A549 (cell line): Measurements from ENCODE around the gene MRPL53. TPM values are rescaled to one million over a fixed set of nuclear protein-coding genes. Genes with fewer than 3 reads are reported as not detected.

Experiments
- ATAC-seq, 2 experiments: fragments of 200-7000 bp in 1 of 2; fragments of >200 bp in 1 of 2; cut with Nextera tagmentation in 1 of 2; cut with Tn5 transposase in 1 of 2; 3 replicates each; pipeline versions ENCODE4 v1.8.0 to v1.9.1; 2018 to 2020; ENCODE audit warnings: mild to moderate bottlenecking in 1 of 2, moderate library complexity in 1 of 2
- CTCF ChIA-PET: fragments of 300-600 bp; sonication (Branson Sonifier 250); formaldehyde crosslinking; extraction: SDS; loops from one replicate; lab custom pipeline; 2021; ENCODE audit warnings: antibody characterized with exemption, inconsistent platforms; lab: Yijun Ruan, JAX
- POLR2A ChIA-PET: fragments of 350-600 bp; formaldehyde crosslinking; extraction: SDS; loops from one replicate; lab custom pipeline; 2021; ENCODE audit warnings: antibody characterized with exemption, inconsistent platforms; lab: Yijun Ruan, JAX
- DNase-seq, 2 experiments: peaks; one replicate each; pipeline versions ENCODE4 v3.0.0 to v3.0.0-alpha.2; 2011 to 2016; ENCODE audit warnings: low read depth in 1 of 2, low spot score in 1 of 2
- FAIRE-seq: peaks from 2 replicates; lab custom pipeline; 2011; peaks lifted over from hg19 to GRCh38; lab: Jason Lieb, UNC
- H3K27ac ChIP-seq, 2 experiments: fragments of >200 bp; sonication (Bioruptor Twin); formaldehyde crosslinking; 3 replicates each; pipeline ENCODE4 v1.5.1; 2016 to 2017
- H3K4me1 ChIP-seq: fragments of >200 bp; sonication (Bioruptor Twin); formaldehyde crosslinking; 3 replicates; pipeline ENCODE4 v1.6.1; 2016
- H3K4me2 ChIP-seq: fragments of >200 bp; sonication (Bioruptor Twin); formaldehyde crosslinking; 3 replicates; pipeline ENCODE4 v1.6.1; 2016
- H3K4me3 ChIP-seq: fragments of >200 bp; sonication (Bioruptor Twin); formaldehyde crosslinking; 3 replicates; pipeline ENCODE4 v1.5.1; 2016
- H3K9me3 ChIP-seq: fragments of >200 bp; sonication (Bioruptor Twin); formaldehyde crosslinking; 3 replicates; pipeline ENCODE4 v1.6.1; 2016
- BHLHE40 ChIP-seq: IDR thresholded peaks from 2 replicates; pipeline ENCODE4 v1.6.1; 2012; ENCODE audit warnings: low read depth, low read length, inconsistent platforms
- CBX2 ChIP-seq: fragments of 200-600 bp; sonication (generic); IDR thresholded peaks from 2 replicates; pipeline ENCODE4 v1.6.1; 2016; ENCODE audit warnings: low read depth, mild to moderate bottlenecking, borderline replicate concordance
- CBX8 ChIP-seq: fragments of 200-600 bp; sonication (generic); IDR thresholded peaks from 2 replicates; pipeline ENCODE4 v1.6.1; 2016
- CHD2 ChIP-seq: fragments of 150-350 bp; IDR thresholded peaks from 2 replicates; pipeline ENCODE4 v1.6.1; 2014; ENCODE audit warnings: low read length; ENCODE audit not compliant: partially characterized antibody
- EHF ChIP-seq: fragments of 250-450 bp; sonication (Bioruptor Pico); IDR thresholded peaks from 2 replicates; pipeline ENCODE4 v1.5.0; 2020; ENCODE audit warnings: mild to moderate bottlenecking
- EHMT2 ChIP-seq: fragments of 200-600 bp; sonication (generic); IDR thresholded peaks from 2 replicates; pipeline ENCODE4 v1.6.1; 2016; ENCODE audit warnings: antibody characterized with exemption, low read depth, mild to moderate bottlenecking, moderate library complexity
- EP300 ChIP-seq, 2 experiments: fragments of >200 bp; sonication (Bioruptor Twin); formaldehyde crosslinking; IDR thresholded peaks; 2 replicates in 1 of 2; 3 replicates in 1 of 2; pipeline ENCODE4 v1.6.1; 2016 to 2017
- FOSL2 ChIP-seq, 2 experiments: fragments of 450-650 bp in 1 of 2; fragments of >200 bp in 1 of 2; sonication (Bioruptor Twin) in 1 of 2; formaldehyde crosslinking; IDR thresholded peaks; 2 replicates each; pipeline versions ENCODE4 v1.5.0 to v1.6.1; 2016 to 2020; ENCODE audit warnings: mild to moderate bottlenecking in 1 of 2, moderate library complexity in 1 of 2
- FOXS1 ChIP-seq: fragments of 250-450 bp; sonication (Bioruptor Pico); IDR thresholded peaks from 2 replicates; pipeline ENCODE4 v1.5.0; 2020; ENCODE audit warnings: mild to moderate bottlenecking, moderate library complexity
- HDAC2 ChIP-seq: fragments of 200-600 bp; sonication (generic); IDR thresholded peaks from 2 replicates; pipeline ENCODE4 v1.6.1; 2016
- HEYL ChIP-seq: fragments of 250-450 bp; sonication (Bioruptor Pico); IDR thresholded peaks from 2 replicates; pipeline ENCODE4 v1.8.0; 2021; ENCODE audit warnings: mild to moderate bottlenecking, moderate library complexity
- HOXA7 ChIP-seq: fragments of 250-450 bp; sonication (Bioruptor Pico); IDR thresholded peaks from 2 replicates; pipeline ENCODE4 v1.5.0; 2020; ENCODE audit warnings: mild to moderate bottlenecking, moderate library complexity
- JUN ChIP-seq, 2 experiments: fragments of >200 bp; sonication (Bioruptor Twin); formaldehyde crosslinking; IDR thresholded peaks; 2 replicates in 1 of 2; 3 replicates in 1 of 2; pipeline ENCODE4 v1.6.1; 2016 to 2017
- KDM1A ChIP-seq: fragments of 200-600 bp; sonication (generic); IDR thresholded peaks from 2 replicates; pipeline ENCODE4 v1.6.1; 2016; ENCODE audit warnings: low read depth, mild to moderate bottlenecking
- KDM5A ChIP-seq: fragments of 200-600 bp; sonication (generic); IDR thresholded peaks from 2 replicates; pipeline ENCODE4 v1.6.1; 2016; ENCODE audit warnings: antibody characterized with exemption, mild to moderate bottlenecking
- MAZ ChIP-seq: fragments of 150-350 bp; IDR thresholded peaks from 2 replicates; pipeline ENCODE4 v1.6.1; 2014; ENCODE audit warnings: antibody characterized with exemption, low read depth, low read length, borderline replicate concordance
- NPAS2 ChIP-seq: fragments of 250-450 bp; sonication (Bioruptor Pico); IDR thresholded peaks from 2 replicates; pipeline ENCODE4 v1.8.0; 2022; ENCODE audit warnings: mild to moderate bottlenecking, moderate library complexity, borderline replicate concordance
- NR3C1 ChIP-seq: fragments of >200 bp; sonication (Bioruptor Twin); formaldehyde crosslinking; IDR thresholded peaks from 3 replicates; pipeline ENCODE4 v1.6.1; 2017
- RAD21 ChIP-seq, 2 experiments: fragments of >200 bp in 1 of 2; sonication (Bioruptor Twin) in 1 of 2; formaldehyde crosslinking in 1 of 2; IDR thresholded peaks in 1 of 2; conservative IDR thresholded peaks in 1 of 2; 2 replicates in 1 of 2; 3 replicates in 1 of 2; pipeline ENCODE4 v1.6.1; 2012 to 2018; ENCODE audit warnings: inconsistent platforms in 1 of 2
- RARB ChIP-seq: fragments of 250-450 bp; sonication (Bioruptor Pico); IDR thresholded peaks from 2 replicates; pipeline ENCODE4 v1.8.0; 2021; ENCODE audit warnings: mild to moderate bottlenecking, moderate library complexity
- RCOR1 ChIP-seq: fragments of 150-350 bp; IDR thresholded peaks from 2 replicates; pipeline ENCODE4 v1.6.1; 2014; ENCODE audit warnings: antibody characterized with exemption, low read length, low read depth
- RNF2 ChIP-seq: fragments of 200-600 bp; sonication (generic); IDR thresholded peaks from 2 replicates; pipeline ENCODE4 v1.6.1; 2016; ENCODE audit warnings: low read depth, mild to moderate bottlenecking, antibody characterized with exemption, moderate library complexity, borderline replicate concordance
- SMC3 ChIP-seq: fragments of >200 bp; sonication (Bioruptor Twin); formaldehyde crosslinking; IDR thresholded peaks from 3 replicates; pipeline ENCODE4 v1.6.1; 2018; ENCODE audit warnings: inconsistent platforms
- TFCP2L1 ChIP-seq: fragments of 250-450 bp; sonication (Bioruptor Pico); IDR thresholded peaks from 2 replicates; pipeline ENCODE4 v1.5.0; 2021; ENCODE audit warnings: mild to moderate bottlenecking
- TP53 ChIP-seq: fragments of 250-450 bp; sonication (Bioruptor Pico); IDR thresholded peaks from 2 replicates; pipeline ENCODE4 v1.5.0; 2021; ENCODE audit warnings: mild to moderate bottlenecking, moderate library complexity
- ZSCAN20 ChIP-seq: fragments of 250-450 bp; sonication (Bioruptor Pico); IDR thresholded peaks from 2 replicates; pipeline ENCODE4 v1.8.0; 2022; ENCODE audit warnings: mild to moderate bottlenecking, moderate library complexity
- WGBS: methylation state at CpG from one replicate; pipeline ENCODE4 v1.1.6; 2017; ENCODE audit errors: missing lambda C conversion rate; 5-methylcytosine and 5-hydroxymethylcytosine counted together
- polyA plus RNA-seq, 4 experiments: library from polyadenylated mRNA; depleted of rRNA in 3 of 4; stranded (reverse); fragments of >200 nt; fragmentation: RNase III in 1 of 4; extraction: RNeasy Plus Mini Kit Qiagen cat#74134 plus additional on column Dnase treatment in 1 of 4; gene quantifications; 2 replicates in 3 of 4; 3 replicates in 1 of 4; pipeline ENCODE4 v1.2.3, GENCODE V29; 2011 to 2017
- TF ChIP-seq, protein P1 (sequence below): fragments of >200 bp; sonication (Bioruptor Twin); formaldehyde crosslinking; IDR thresholded peaks from 3 replicates; pipeline ENCODE4 v1.5.1; 2016
- TF ChIP-seq, protein P2 (sequence below): fragments of 150-350 bp; IDR thresholded peaks from 2 replicates; pipeline ENCODE4 v1.6.1; 2014; ENCODE audit warnings: low read depth, mild to moderate bottlenecking, low read length
- TF ChIP-seq, protein P3 (sequence below): fragments of >200 bp; sonication (Bioruptor Twin); formaldehyde crosslinking; IDR thresholded peaks from 3 replicates; pipeline ENCODE4 v1.6.1; 2016
- TF ChIP-seq, protein P4 (sequence below): fragments of >200 bp; sonication (Bioruptor Twin); formaldehyde crosslinking; IDR thresholded peaks from 2 replicates; pipeline ENCODE4 v1.6.1; 2016
- TF ChIP-seq, protein P5 (sequence below): fragments of 450-650 bp; IDR thresholded peaks from 2 replicates; pipeline ENCODE4 v1.6.1; 2014; ENCODE audit warnings: antibody characterized with exemption
- TF ChIP-seq, protein P6 (sequence below): IDR thresholded peaks from 2 replicates; pipeline ENCODE4 v1.6.1; 2012
- TF ChIP-seq, protein P7 (sequence below): IDR thresholded peaks from 2 replicates; pipeline ENCODE4 v1.6.1; 2012; ENCODE audit warnings: low read depth, borderline replicate concordance

MRPL53 gene
- polyA plus RNA-seq, 2 of the 4 experiments (the other 2 are of a cell fraction), result 68.8 to 229 TPM

DNA sequence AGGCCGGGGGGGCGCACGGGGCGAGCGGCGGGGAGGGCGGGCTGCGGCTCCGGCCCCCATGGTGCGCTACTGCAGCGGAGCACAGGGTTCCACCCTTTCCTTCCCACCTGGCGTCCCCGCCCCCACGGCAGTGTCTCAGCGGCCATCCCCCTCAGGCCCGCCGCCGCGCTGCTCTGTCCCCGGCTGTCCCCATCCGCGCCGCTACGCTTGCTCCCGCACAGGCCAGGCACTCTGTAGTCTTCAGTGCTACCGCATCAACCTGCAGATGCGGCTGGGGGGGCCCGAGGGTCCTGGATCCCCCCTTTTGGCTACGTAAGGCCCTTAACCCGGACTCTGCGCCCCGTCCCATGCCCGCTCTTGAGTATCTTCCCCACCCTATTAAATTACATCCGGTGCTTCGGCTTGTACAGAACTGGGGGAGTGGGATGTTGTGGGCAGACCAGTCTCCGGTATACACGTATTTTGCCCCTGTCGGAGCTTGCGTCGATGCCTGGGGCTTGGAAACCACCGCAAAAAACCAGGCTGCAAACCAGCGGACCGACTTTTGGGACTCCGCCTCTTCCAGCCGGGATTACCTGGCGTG, 14.8 kb downstream of the MRPL53 start:
- Histone ChIP-seq H3K4me1 (peaks cover 25% of the 10 kb centered on the region), H3K27ac (peak overlapping the region; percentile 87 to 92), H3K9me3 (no peaks in the 10 kb centered on the region), H3K4me3 (peak overlapping the region; percentile 70), H3K4me2 (peak overlapping the region; percentile 85)
- WGBS, result 2% methylated on average over 27 of the region's 46 CpGs
- ATAC-seq (peak; percentile 40 to 47), DNase-seq (peak; percentile 53 to 74), FAIRE-seq (no peak)
- ChIA-PET POLR2A (interaction anchor here (0.6 to 3.3 kb wide), 12 partner anchors 11 to 721 kb away, joined by 3 to 37 read pairs (median 6); partner anchors contain the start of genes AUP1, C2orf81, CCDC142 and HTRA2), CTCF (interaction anchor here (1.3 to 3.7 kb wide), 6 partner anchors 8 to 130 kb away, joined by 5 to 20 read pairs (median 7); partner anchors contain the start of genes CCDC142, MOGS and TTC31)
- TF ChIP-seq CBX2 (no peak), HDAC2 (peak; percentile 55; the same call in 1 of the 2 replicates), TFCP2L1 (CRISPR knock-in tag) (0 out of 2 replicates have a peak, but pooled peaks have one; percentile 44), KDM5A (peak; percentile 56; the same call in 1 of the 2 replicates), RCOR1 (no peak), HOXA7 (0 out of 2 replicates have a peak, but pooled peaks have one; percentile 27), NR3C1 (no peak), RAD21 (conservative IDR thresholded peaks at IDR 0.05 in 1 of 2, IDR thresholded peaks at IDR 0.05 in 1 of 2) (0 out of 5 replicates have a peak, but pooled peaks of 1 of the 2 experiments have one; percentile 16), EHMT2 (no peak), ZSCAN20 (CRISPR knock-in tag) (no peak), RNF2 (peak; percentile 33; the same call in 1 of the 2 replicates), BHLHE40 (no peak), FOXS1 (CRISPR knock-in tag) (no peak), KDM1A (peak; percentile 17; the same call in 1 of the 2 replicates), FOSL2 (IDR thresholded peaks at IDR 0.05) (no peak), FOSL2 (CRISPR knock-in tag; IDR thresholded peaks at IDR 0.05) (0 out of 2 replicates have a peak, but pooled peaks have one; percentile 5), MAZ (no peak), TP53 (CRISPR knock-in tag) (peak; percentile 85), JUN (IDR thresholded peaks at IDR 0.05) (peak; percentile 56 to 73; a peak in 3 of 5 replicates), CBX8 (no peak), SMC3 (no peak), RARB (no peak), NPAS2 (no peak), EP300 (IDR thresholded peaks at IDR 0.05) (no peak), CHD2 (no peak), EHF (CRISPR knock-in tag) (no peak), HEYL (CRISPR knock-in tag) (no peak)
- TF ChIP-seq, protein P1, sequence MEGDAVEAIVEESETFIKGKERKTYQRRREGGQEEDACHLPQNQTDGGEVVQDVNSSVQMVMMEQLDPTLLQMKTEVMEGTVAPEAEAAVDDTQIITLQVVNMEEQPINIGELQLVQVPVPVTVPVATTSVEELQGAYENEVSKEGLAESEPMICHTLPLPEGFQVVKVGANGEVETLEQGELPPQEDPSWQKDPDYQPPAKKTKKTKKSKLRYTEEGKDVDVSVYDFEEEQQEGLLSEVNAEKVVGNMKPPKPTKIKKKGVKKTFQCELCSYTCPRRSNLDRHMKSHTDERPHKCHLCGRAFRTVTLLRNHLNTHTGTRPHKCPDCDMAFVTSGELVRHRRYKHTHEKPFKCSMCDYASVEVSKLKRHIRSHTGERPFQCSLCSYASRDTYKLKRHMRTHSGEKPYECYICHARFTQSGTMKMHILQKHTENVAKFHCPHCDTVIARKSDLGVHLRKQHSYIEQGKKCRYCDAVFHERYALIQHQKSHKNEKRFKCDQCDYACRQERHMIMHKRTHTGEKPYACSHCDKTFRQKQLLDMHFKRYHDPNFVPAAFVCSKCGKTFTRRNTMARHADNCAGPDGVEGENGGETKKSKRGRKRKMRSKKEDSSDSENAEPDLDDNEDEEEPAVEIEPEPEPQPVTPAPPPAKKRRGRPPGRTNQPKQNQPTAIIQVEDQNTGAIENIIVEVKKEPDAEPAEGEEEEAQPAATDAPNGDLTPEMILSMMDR, result no peak
- TF ChIP-seq, protein P2, sequence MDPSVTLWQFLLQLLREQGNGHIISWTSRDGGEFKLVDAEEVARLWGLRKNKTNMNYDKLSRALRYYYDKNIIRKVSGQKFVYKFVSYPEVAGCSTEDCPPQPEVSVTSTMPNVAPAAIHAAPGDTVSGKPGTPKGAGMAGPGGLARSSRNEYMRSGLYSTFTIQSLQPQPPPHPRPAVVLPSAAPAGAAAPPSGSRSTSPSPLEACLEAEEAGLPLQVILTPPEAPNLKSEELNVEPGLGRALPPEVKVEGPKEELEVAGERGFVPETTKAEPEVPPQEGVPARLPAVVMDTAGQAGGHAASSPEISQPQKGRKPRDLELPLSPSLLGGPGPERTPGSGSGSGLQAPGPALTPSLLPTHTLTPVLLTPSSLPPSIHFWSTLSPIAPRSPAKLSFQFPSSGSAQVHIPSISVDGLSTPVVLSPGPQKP, result no peak
- TF ChIP-seq, protein P3, sequence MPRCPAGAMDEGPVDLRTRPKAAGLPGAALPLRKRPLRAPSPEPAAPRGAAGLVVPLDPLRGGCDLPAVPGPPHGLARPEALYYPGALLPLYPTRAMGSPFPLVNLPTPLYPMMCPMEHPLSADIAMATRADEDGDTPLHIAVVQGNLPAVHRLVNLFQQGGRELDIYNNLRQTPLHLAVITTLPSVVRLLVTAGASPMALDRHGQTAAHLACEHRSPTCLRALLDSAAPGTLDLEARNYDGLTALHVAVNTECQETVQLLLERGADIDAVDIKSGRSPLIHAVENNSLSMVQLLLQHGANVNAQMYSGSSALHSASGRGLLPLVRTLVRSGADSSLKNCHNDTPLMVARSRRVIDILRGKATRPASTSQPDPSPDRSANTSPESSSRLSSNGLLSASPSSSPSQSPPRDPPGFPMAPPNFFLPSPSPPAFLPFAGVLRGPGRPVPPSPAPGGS, result no peak; the same call in 2 of the 3 replicates
- TF ChIP-seq, protein P4, sequence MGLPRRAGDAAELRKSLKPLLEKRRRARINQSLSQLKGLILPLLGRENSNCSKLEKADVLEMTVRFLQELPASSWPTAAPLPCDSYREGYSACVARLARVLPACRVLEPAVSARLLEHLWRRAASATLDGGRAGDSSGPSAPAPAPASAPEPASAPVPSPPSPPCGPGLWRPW, result no peak
- TF ChIP-seq, protein P5, sequence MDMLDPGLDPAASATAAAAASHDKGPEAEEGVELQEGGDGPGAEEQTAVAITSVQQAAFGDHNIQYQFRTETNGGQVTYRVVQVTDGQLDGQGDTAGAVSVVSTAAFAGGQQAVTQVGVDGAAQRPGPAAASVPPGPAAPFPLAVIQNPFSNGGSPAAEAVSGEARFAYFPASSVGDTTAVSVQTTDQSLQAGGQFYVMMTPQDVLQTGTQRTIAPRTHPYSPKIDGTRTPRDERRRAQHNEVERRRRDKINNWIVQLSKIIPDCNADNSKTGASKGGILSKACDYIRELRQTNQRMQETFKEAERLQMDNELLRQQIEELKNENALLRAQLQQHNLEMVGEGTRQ, result no peak
- TF ChIP-seq, protein P6, sequence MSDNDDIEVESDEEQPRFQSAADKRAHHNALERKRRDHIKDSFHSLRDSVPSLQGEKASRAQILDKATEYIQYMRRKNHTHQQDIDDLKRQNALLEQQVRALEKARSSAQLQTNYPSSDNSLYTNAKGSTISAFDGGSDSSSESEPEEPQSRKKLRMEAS, result peak; percentile 58; the same call in 1 of the 2 replicates
- TF ChIP-seq, protein P7, sequence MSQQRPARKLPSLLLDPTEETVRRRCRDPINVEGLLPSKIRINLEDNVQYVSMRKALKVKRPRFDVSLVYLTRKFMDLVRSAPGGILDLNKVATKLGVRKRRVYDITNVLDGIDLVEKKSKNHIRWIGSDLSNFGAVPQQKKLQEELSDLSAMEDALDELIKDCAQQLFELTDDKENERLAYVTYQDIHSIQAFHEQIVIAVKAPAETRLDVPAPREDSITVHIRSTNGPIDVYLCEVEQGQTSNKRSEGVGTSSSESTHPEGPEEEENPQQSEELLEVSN, result peak; percentile 4; the same call in 1 of the 2 replicates
